Ishikawa (cell line): Measurements from ENCODE around the gene PTPRD.

Experiments
- CEBPB ChIP-seq: IDR thresholded peaks from 2 replicates; pipeline ENCODE4 v1.6.1; 2012
- CREB1 ChIP-seq: IDR thresholded peaks from 2 replicates; pipeline ENCODE4 v1.6.1; 2012; ENCODE audit warnings: low read depth
- EGR1 ChIP-seq: IDR thresholded peaks from 2 replicates; pipeline ENCODE4 v1.6.1; 2012
- EP300 ChIP-seq: IDR thresholded peaks from 2 replicates; pipeline ENCODE4 v1.6.1; 2012; ENCODE audit warnings: borderline replicate concordance
- FOXM1 ChIP-seq: IDR thresholded peaks from 2 replicates; pipeline ENCODE4 v1.6.1; 2012; ENCODE audit warnings: low read depth, borderline replicate concordance
- NFIC ChIP-seq: IDR thresholded peaks from 2 replicates; pipeline ENCODE4 v1.6.1; 2012
- RAD21 ChIP-seq: IDR thresholded peaks from 2 replicates; pipeline ENCODE4 v1.6.1; 2012; ENCODE audit warnings: low read depth
- TAF1 ChIP-seq: IDR thresholded peaks from 2 replicates; pipeline ENCODE4 v1.6.1; 2012; ENCODE audit warnings: low read depth, mild to moderate bottlenecking
- TCF12 ChIP-seq: IDR thresholded peaks from 2 replicates; pipeline ENCODE4 v1.6.1; 2012; ENCODE audit warnings: low read depth
- TEAD4 ChIP-seq: IDR thresholded peaks from 2 replicates; pipeline ENCODE4 v1.6.1; 2012
- YY1 ChIP-seq: IDR thresholded peaks from 2 replicates; pipeline ENCODE4 v1.6.1; 2012; ENCODE audit warnings: low read depth
- ZBTB7A ChIP-seq: IDR thresholded peaks from 2 replicates; pipeline ENCODE4 v1.6.1; 2012; ENCODE audit warnings: low read depth
- TF ChIP-seq, protein P1 (sequence below): IDR thresholded peaks from 2 replicates; pipeline ENCODE4 v1.6.1; 2012; ENCODE audit warnings: low read depth, mild to moderate bottlenecking
- TF ChIP-seq, protein P2 (sequence below): IDR thresholded peaks from 2 replicates; pipeline ENCODE4 v1.6.1; 2012
- TF ChIP-seq, protein P3 (sequence below): IDR thresholded peaks from 2 replicates; pipeline ENCODE4 v1.6.1; 2012

Gene PTPRD

DNA sequence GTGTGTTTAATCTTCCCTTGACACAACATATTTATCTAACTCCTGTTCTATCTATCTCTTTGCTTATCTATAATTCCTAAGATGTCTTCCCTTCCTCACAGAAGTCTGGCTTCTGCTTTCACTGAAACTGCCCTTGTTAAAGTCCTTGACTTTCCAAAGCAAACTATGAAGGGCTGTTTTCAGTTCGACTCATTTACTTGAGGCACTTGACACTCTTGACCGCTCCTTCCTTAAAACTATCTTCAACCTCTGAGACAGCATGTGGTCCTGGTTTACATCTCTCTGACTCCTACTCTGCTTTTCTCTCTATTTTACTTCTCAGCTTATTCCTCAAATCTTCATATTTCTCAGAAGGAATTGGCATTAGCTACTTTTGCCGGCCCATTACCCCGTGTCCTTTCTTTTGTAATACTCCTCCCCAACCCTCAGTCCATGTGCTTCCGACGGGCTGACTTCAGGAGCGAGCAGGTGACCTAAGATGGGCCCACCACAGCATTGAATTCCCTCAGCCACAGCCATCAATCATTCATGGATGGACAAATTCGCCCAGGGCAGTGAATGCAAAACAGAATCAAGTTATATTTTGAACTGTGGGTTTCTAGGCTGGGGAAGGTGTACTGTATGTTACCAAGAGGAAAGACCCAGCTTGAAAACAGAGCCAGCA is 1089.2 kb downstream of the PTPRD start:
- TF ChIP-seq TAF1 (no peak), EGR1 (no peak), CEBPB (no peak), ZBTB7A (no peak), TEAD4 (no peak)
- TF ChIP-seq, protein P1, sequence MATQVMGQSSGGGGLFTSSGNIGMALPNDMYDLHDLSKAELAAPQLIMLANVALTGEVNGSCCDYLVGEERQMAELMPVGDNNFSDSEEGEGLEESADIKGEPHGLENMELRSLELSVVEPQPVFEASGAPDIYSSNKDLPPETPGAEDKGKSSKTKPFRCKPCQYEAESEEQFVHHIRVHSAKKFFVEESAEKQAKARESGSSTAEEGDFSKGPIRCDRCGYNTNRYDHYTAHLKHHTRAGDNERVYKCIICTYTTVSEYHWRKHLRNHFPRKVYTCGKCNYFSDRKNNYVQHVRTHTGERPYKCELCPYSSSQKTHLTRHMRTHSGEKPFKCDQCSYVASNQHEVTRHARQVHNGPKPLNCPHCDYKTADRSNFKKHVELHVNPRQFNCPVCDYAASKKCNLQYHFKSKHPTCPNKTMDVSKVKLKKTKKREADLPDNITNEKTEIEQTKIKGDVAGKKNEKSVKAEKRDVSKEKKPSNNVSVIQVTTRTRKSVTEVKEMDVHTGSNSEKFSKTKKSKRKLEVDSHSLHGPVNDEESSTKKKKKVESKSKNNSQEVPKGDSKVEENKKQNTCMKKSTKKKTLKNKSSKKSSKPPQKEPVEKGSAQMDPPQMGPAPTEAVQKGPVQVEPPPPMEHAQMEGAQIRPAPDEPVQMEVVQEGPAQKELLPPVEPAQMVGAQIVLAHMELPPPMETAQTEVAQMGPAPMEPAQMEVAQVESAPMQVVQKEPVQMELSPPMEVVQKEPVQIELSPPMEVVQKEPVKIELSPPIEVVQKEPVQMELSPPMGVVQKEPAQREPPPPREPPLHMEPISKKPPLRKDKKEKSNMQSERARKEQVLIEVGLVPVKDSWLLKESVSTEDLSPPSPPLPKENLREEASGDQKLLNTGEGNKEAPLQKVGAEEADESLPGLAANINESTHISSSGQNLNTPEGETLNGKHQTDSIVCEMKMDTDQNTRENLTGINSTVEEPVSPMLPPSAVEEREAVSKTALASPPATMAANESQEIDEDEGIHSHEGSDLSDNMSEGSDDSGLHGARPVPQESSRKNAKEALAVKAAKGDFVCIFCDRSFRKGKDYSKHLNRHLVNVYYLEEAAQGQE = no peak

DNA sequence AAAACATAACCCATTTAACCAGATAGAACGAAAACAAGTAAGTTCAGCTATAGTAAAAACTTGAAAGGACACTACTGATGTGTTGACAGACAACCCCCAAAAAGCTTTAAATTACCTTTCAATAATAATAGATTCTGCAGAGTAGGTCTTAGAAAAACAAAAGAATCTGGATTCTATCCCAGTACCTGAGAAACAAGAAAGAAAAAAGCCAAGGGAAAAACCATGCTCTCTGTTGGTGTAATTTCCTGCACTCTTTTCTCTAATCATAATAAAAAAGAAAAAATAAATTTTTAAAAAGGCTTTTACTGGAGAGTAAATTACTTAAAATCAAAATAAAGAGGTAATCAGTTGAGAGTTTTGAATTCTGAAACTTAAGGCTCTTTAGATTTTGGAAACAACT is 1090.4 kb downstream of the PTPRD start:
- TF ChIP-seq TAF1 (no peak), YY1 (no peak), ZBTB7A (no peak), RAD21 (no peak), CREB1 (no peak), NFIC (no peak), TCF12 (no peak), CEBPB (no peak), TEAD4 (no peak), FOXM1 (no peak), EP300 (no peak), EGR1 (no peak)
- TF ChIP-seq, protein P1 = no peak
- TF ChIP-seq, protein P2, sequence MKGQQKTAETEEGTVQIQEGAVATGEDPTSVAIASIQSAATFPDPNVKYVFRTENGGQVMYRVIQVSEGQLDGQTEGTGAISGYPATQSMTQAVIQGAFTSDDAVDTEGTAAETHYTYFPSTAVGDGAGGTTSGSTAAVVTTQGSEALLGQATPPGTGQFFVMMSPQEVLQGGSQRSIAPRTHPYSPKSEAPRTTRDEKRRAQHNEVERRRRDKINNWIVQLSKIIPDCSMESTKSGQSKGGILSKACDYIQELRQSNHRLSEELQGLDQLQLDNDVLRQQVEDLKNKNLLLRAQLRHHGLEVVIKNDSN = no peak
- TF ChIP-seq, protein P3, sequence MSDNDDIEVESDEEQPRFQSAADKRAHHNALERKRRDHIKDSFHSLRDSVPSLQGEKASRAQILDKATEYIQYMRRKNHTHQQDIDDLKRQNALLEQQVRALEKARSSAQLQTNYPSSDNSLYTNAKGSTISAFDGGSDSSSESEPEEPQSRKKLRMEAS = no peak

DNA sequence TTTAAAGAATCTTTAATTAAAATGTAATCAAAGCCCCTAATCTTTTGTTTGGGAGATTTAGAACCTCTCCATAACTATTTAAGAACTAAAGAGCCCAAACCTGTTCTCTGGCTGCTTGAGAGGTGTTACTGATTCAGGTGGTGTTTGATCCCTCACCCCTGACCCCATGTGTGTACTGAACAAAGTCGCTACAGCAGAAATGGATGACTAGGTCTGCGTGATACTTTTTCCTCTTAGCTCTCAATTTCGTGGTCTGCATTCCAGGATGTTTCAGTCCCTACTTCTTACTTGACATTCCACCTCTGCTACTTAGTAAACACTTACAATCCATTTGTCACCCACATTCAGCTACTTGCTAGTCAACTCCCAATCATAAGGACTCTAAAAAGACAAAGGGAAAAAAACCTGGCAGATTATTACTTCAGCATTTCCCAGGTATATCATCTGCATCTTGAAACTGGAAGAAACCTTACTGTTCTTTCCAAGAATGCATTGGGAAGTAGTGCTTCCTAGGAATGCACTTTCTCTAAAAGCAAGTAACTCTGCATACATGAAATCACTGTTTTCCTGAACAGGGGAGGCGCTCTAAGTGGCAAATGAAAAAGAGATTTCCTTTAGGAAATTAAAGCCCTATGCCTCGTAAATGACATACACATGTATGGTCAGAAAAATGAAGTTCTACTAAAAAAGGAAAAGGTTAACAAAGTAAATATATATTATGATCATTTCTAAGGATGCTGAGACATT is 1091.6 kb downstream of the PTPRD start:
- no peak for TF ChIP-seq NFIC

DNA sequence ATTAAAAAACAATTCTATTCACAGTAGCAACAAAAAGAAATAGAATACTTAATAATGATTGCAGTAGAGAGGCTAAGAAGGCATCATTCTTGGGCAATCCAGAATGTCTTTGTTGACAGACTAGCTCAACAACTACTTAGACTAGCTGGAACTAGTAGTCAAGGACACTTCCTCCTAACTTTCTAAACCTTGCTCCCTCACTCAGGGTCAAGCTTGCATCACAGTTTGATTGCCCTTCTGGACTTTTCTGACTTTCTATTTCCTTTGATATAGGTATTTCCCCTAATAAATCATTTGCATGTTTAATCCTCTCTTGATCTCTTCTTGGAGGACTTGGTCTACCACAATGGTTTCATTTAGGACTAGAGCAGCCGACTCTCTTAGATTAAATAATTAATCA is 1107.9 kb downstream of the PTPRD start:
- TF ChIP-seq EP300 (no peak), YY1 (no peak), TCF12 (no peak), ZBTB7A (no peak), CEBPB (no peak), EGR1 (no peak), FOXM1 (no peak), CREB1 (no peak), RAD21 (no peak), TEAD4 (no peak), NFIC (no peak), TAF1 (no peak)
- TF ChIP-seq, protein P2 = no peak
- TF ChIP-seq, protein P3 = no peak
- TF ChIP-seq, protein P1 = no peak

DNA sequence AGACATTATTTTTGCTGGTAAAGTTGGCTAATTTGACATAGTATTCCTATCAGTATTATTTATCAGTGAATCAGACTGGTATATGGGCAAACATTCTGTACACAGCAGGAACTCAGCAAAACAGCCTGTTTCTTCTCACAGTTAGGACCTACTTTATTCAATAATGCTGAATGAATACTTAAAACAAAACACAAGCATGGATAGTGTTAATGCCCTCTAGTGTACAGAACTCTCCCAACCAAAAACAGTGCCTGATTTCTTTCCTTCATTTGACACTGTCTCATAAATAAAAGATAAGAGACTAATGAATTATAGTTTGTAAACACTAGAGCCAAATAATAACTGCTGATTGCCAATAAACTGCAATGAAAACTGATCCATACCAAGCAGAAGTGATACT is 1113.3 kb downstream of the PTPRD start:
- TF ChIP-seq TAF1 (no peak), EGR1 (no peak), NFIC (no peak), ZBTB7A (no peak), CREB1 (no peak), RAD21 (no peak), CEBPB (no peak), TEAD4 (no peak), EP300 (no peak), TCF12 (no peak), FOXM1 (no peak), YY1 (no peak)
- TF ChIP-seq, protein P1 = no peak
- TF ChIP-seq, protein P3 = no peak
- TF ChIP-seq, protein P2 = no peak
